ENCODE measurements around the gene NPHP4.

The NPHP4 gene

DNA sequence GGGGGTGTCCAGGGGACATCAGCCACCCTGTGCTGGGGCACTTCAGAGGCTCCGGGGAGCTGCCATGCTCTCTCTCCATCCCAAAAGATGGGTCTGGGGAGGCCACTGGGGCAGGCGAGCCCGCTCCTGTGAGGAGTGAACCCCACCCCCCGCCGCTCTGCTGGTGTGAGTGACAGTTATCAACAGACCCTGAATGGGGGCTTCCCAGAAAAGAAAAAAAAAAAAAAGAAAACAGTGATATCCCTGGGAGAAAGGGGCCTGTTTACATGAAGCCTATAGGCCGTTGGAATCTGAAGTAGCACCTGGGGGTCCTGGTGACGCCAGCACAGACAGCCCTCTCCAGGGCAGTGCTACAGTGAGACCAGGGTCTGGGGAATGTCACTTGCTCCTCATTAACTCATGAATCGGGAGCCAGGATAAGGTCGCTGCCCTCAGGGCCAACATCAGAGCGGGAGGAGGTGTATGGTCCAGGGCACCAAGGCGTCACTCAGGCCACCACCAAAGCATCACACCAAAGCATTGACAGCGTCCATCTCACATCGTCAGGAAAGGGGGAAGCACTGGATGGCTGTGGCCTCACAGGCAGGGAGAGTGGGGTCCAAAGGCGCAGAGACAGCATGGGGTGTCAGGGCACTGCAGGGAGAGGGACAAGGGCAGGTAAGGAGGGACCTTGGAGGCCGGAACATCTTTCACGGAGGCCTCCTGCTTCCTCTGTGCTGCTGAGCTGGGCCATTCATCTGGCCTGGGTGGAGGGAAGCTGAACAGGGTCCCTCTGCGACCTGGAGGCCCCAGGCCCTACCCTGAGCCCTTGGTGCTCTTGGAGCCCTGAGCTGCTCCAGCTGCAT lies 8.4 kb upstream of the NPHP4 start:
- Histone ChIP-seq H3K9me3 (ENCODE audit: low read length) (no peaks in the 10 kb centered on the region), H3K27ac (ENCODE audit: low read depth, low read length) (no peak overlapping the region)

GRCh38 chr1:5999711-6000443 lies 7.7 kb upstream of the NPHP4 start:
- no peaks in the 10 kb centered on the region for H3K27me3 ChIP-seq (ENCODE audit: control insufficient read depth in 1 of 2, insufficient read depth in 2 of 2, low read length in 2 of 2)
- H3K4me1 ChIP-seq (ENCODE audit: insufficient read depth, low read length) = no peaks in the 10 kb centered on the region
- H3K9me3 ChIP-seq (ENCODE audit: low read length) = no peaks in the 10 kb centered on the region
- H3K4me3 ChIP-seq (ENCODE audit: low read depth in 1 of 2, low read length in 2 of 2) = no peak overlapping the region
- no peak overlapping the region for H3K9ac ChIP-seq (ENCODE audit: low read length)
- no peak overlapping the region for H3K27ac ChIP-seq (ENCODE audit: low read depth, low read length)
- H3K36me3 ChIP-seq (ENCODE audit: insufficient read depth, low read length) = no peaks in the 10 kb centered on the region

More for the DNA sequence above, 8.4 kb upstream of the NPHP4 start:
- H3K27me3 ChIP-seq (ENCODE audit: control insufficient read depth in 1 of 2, insufficient read depth in 2 of 2, low read length in 2 of 2) = no peaks in the 10 kb centered on the region
- no peak overlapping the region for H3K9ac ChIP-seq (ENCODE audit: low read length)
- no peak overlapping the region for H3K4me3 ChIP-seq (ENCODE audit: low read depth in 1 of 2, low read length in 2 of 2)
- H3K4me1 ChIP-seq (ENCODE audit: insufficient read depth, low read length) = no peaks in the 10 kb centered on the region
- no peaks in the 10 kb centered on the region for H3K36me3 ChIP-seq (ENCODE audit: insufficient read depth, low read length)

GRCh38 chr1:5998906-5999301 lies 6.7 kb upstream of the NPHP4 start:
- Histone ChIP-seq H3K27me3 (ENCODE audit: control insufficient read depth in 1 of 2, insufficient read depth in 2 of 2, low read length in 2 of 2) (no peaks in the 10 kb centered on the region), H3K27ac (ENCODE audit: low read depth, low read length) (no peak overlapping the region), H3K36me3 (ENCODE audit: insufficient read depth, low read length) (no peaks in the 10 kb centered on the region), H3K4me3 (ENCODE audit: low read depth in 1 of 2, low read length in 2 of 2) (no peak overlapping the region), H3K9me3 (ENCODE audit: low read length) (no peaks in the 10 kb centered on the region), H3K4me1 (ENCODE audit: insufficient read depth, low read length) (peaks cover 2% of the 10 kb centered on the region), H3K9ac (ENCODE audit: low read length) (no peak overlapping the region)

DNA sequence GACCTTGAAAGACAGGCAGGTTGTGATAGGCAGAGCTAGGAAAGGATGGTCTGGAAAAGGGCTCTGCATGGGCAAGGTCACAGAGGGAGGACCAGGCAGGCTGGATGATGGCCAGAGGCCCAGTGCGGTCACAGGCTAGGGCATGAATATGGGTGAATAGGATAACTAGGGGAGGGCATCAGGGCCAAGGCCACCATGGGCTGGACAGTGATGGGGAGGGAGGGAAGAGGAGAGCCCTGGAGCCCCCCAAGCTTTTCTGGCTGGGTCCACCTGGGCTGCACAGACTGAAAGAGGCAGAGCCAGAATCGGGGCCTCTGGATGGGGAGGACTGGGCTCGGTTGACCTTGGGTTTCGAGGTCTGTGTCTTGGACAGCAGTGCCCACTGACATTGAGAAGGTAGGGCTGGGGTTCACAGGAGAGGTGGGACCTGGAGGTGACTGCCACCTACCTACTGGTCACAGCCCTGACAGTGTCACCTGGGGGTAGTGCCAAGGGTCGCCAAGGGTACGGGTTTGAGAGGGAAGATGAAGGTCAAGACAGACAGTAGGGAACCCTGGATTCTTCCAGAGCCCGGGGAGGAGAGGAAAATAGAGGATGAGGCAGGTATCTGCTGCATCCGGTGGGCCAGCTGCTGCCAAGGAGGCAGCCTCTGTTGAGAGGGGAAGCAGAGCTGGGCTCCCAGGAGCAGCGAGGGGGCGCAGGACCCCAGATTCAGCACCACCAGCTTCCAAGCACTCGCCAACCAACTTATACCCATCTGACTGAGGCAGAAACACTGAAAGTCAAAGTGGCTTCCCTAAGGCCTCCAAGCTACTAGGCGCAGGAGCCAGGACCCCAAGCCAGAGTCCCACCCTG lies 6.1 kb upstream of the NPHP4 start:
- Histone ChIP-seq H3K9me3 (ENCODE audit: low read length) (no peaks in the 10 kb centered on the region), H3K27me3 (ENCODE audit: control insufficient read depth in 1 of 2, insufficient read depth in 2 of 2, low read length in 2 of 2) (no peaks in the 10 kb centered on the region), H3K9ac (ENCODE audit: low read length) (no peak overlapping the region), H3K27ac (ENCODE audit: low read depth, low read length) (no peak overlapping the region), H3K4me3 (ENCODE audit: low read depth in 1 of 2, low read length in 2 of 2) (no peak overlapping the region), H3K36me3 (ENCODE audit: insufficient read depth, low read length) (no peaks in the 10 kb centered on the region), H3K4me1 (ENCODE audit: insufficient read depth, low read length) (peaks cover 8% of the 10 kb centered on the region)

- no peaks in the 10 kb centered on the region for H3K36me3 ChIP-seq (ENCODE audit: insufficient read depth, low read length)
- no peaks in the 10 kb centered on the region for H3K27me3 ChIP-seq (ENCODE audit: control insufficient read depth in 1 of 2, insufficient read depth in 2 of 2, low read length in 2 of 2)
- H3K4me1 ChIP-seq (ENCODE audit: insufficient read depth, low read length) = peaks cover 9% of the 10 kb centered on the region
- H3K4me3 ChIP-seq (ENCODE audit: low read depth in 1 of 2, low read length in 2 of 2) = no peak overlapping the region
- no peaks in the 10 kb centered on the region for H3K9me3 ChIP-seq (ENCODE audit: low read length)
- no peak overlapping the region for H3K9ac ChIP-seq (ENCODE audit: low read length)
- no peak overlapping the region for H3K27ac ChIP-seq (ENCODE audit: low read depth, low read length)
Observed at GRCh38 chr1:5997316-5997715, 5.1 kb upstream of the NPHP4 start.

GRCh38 chr1:5996641-5997270 lies 4.5 kb upstream of the NPHP4 start:
- no peaks in the 10 kb centered on the region for H3K9me3 ChIP-seq (ENCODE audit: low read length)
- H3K4me3 ChIP-seq (ENCODE audit: low read depth in 1 of 2, low read length in 2 of 2) = no peak overlapping the region
- peaks cover 9% of the 10 kb centered on the region for H3K4me1 ChIP-seq (ENCODE audit: insufficient read depth, low read length)
- no peaks in the 10 kb centered on the region for H3K36me3 ChIP-seq (ENCODE audit: insufficient read depth, low read length)
- no peak overlapping the region for H3K9ac ChIP-seq (ENCODE audit: low read length)
- no peak overlapping the region for H3K27ac ChIP-seq (ENCODE audit: low read depth, low read length)
- no peaks in the 10 kb centered on the region for H3K27me3 ChIP-seq (ENCODE audit: control insufficient read depth in 1 of 2, insufficient read depth in 2 of 2, low read length in 2 of 2)

- Histone ChIP-seq H3K27me3 (ENCODE audit: control insufficient read depth in 1 of 2, insufficient read depth in 2 of 2, low read length in 2 of 2) (no peaks in the 10 kb centered on the region), H3K9ac (ENCODE audit: low read length) (no peak overlapping the region), H3K4me3 (ENCODE audit: low read depth in 1 of 2, low read length in 2 of 2) (no peak overlapping the region), H3K36me3 (ENCODE audit: insufficient read depth, low read length) (no peaks in the 10 kb centered on the region), H3K27ac (ENCODE audit: low read depth, low read length) (no peak overlapping the region), H3K9me3 (ENCODE audit: low read length) (no peaks in the 10 kb centered on the region), H3K4me1 (ENCODE audit: insufficient read depth, low read length) (peaks cover 11% of the 10 kb centered on the region)
Observed at GRCh38 chr1:5995871-5996630, 3.8 kb upstream of the NPHP4 start.

GRCh38 chr1:5994713-5995621 lies 2.7 kb upstream of the NPHP4 start:
- Histone ChIP-seq H3K9me3 (ENCODE audit: low read length) (no peaks in the 10 kb centered on the region), H3K4me1 (ENCODE audit: insufficient read depth, low read length) (peaks cover 16% of the 10 kb centered on the region), H3K9ac (ENCODE audit: low read length) (no peak overlapping the region), H3K27ac (ENCODE audit: low read depth, low read length) (no peak overlapping the region), H3K4me3 (ENCODE audit: low read depth in 1 of 2, low read length in 2 of 2) (no peak overlapping the region), H3K36me3 (ENCODE audit: insufficient read depth, low read length) (no peaks in the 10 kb centered on the region), H3K27me3 (ENCODE audit: control insufficient read depth in 1 of 2, insufficient read depth in 2 of 2, low read length in 2 of 2) (no peaks in the 10 kb centered on the region)

DNA sequence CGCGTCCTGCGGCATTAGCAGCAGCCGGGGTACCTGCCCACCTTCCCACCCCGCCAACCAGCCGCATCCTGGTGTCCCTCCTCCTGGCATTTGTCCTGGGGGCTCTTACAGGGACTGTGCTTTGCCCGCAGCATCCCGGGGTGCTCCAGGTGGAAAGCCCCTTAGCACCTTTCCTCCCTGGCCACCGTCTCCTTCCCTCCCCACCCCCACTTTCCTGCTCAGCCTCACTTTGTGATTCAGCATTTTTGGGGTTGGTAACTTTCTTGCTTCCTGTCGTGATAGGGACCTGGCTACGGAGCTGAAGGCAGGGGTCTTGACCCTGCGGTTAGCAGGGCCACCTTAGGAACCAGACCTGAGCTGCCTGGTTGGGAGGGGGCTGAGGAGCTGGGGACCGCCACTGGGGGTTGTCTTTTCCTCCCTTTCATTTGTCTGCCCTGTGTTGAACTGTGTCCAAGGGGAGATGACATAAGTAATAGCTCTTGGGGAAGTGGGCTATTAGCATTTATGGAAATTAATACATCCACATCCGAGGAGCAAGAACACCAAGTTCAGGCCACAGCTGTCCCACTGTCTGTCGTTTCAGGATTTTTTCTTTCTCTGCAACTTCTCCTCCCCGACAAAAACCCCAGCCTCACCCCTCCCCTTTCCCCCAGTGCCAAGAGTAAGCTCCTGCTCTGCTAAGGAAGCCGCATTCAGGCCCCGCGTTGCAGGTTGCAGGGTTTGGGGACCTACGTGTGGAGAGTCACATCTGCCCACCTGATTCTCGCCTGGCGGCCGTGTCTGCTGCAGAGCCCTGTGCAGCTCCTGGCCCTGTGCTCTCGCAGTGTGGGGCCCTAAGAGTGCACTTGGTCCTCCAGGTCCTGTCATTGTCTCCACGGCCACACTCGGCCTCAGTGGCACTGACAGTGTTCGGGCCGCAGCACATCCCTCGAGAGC lies 1.6 kb upstream of the NPHP4 start:
- no peak overlapping the region for H3K27ac ChIP-seq (ENCODE audit: low read depth, low read length)
- H3K4me3 ChIP-seq (ENCODE audit: low read depth in 1 of 2, low read length in 2 of 2) = peak overlapping the region in 1 of 2 donors; percentile 68
- H3K9me3 ChIP-seq (ENCODE audit: low read length) = no peaks in the 10 kb centered on the region
- H3K36me3 ChIP-seq (ENCODE audit: insufficient read depth, low read length) = no peaks in the 10 kb centered on the region
- H3K4me1 ChIP-seq (ENCODE audit: insufficient read depth, low read length) = peaks cover 16% of the 10 kb centered on the region
- no peak overlapping the region for H3K9ac ChIP-seq (ENCODE audit: low read length)
- H3K27me3 ChIP-seq (ENCODE audit: control insufficient read depth in 1 of 2, insufficient read depth in 2 of 2, low read length in 2 of 2) = no peaks in the 10 kb centered on the region
